Peyer's patch (tissue), 4 donors: ENCODE data around the gene MAD2L1.

Experiments
- POLR2A ChIP-seq, 2 donors: fragments of 450-650 bp; IDR thresholded peaks; one replicate each; pipeline ENCODE4 v1.5.1; 2017; ENCODE audit warnings: antibody characterized with exemption in 2 of 2, mild to moderate bottlenecking in 2 of 2, moderate library complexity in 2 of 2
- TF ChIP-seq, protein P1 (sequence below), 6 experiments: fragments of 450-650 bp in 4 of 6; fragments of 200-600 bp in 2 of 6; sonication (generic) in 1 of 6; IDR thresholded peaks; one replicate each; pipeline ENCODE4 v1.5.1; 2017 to 2019; ENCODE audit warnings: antibody characterized with exemption in 6 of 6, mild to moderate bottlenecking in 3 of 6, moderate library complexity in 1 of 6

DNA sequence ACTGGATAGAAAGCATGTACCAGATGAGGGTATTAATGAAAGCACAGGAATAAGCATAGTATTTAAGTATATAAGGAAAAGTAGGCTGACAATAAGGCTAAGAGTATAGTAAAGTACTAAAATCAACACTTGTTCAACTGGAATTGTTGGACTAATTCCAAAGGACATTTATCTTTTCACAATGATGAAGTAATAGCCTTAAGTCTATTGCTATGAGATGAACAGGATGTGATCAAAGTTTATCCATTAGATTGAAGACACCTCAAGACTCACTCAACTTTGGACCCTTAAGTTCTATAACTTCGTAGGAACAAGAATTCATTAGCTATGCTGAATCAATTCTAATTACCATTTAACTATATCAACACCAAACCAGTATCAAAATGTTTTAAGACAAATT is 7.6 kb downstream of the MAD2L1 start:
- TF ChIP-seq, protein P1, sequence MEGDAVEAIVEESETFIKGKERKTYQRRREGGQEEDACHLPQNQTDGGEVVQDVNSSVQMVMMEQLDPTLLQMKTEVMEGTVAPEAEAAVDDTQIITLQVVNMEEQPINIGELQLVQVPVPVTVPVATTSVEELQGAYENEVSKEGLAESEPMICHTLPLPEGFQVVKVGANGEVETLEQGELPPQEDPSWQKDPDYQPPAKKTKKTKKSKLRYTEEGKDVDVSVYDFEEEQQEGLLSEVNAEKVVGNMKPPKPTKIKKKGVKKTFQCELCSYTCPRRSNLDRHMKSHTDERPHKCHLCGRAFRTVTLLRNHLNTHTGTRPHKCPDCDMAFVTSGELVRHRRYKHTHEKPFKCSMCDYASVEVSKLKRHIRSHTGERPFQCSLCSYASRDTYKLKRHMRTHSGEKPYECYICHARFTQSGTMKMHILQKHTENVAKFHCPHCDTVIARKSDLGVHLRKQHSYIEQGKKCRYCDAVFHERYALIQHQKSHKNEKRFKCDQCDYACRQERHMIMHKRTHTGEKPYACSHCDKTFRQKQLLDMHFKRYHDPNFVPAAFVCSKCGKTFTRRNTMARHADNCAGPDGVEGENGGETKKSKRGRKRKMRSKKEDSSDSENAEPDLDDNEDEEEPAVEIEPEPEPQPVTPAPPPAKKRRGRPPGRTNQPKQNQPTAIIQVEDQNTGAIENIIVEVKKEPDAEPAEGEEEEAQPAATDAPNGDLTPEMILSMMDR (IDR thresholded peaks at IDR 0.05): no peak
- no peak for TF ChIP-seq POLR2A (IDR thresholded peaks at IDR 0.05)
